BLaER1 (cell line): ENCODE data around the gene IL1RL2.

ENCODE experiments used
- H3K27ac ChIP-seq: shearing (Covaris generic); formaldehyde crosslinking; 2 replicates; pipeline ENCODE4 v1.8.1; 2022
- H3K27me3 ChIP-seq: shearing (Covaris generic); formaldehyde crosslinking; 2 replicates; pipeline ENCODE4 v1.8.1; 2022
- H3K36me3 ChIP-seq: shearing (Covaris generic); formaldehyde crosslinking; 2 replicates; pipeline ENCODE4 v1.8.1; 2022
- H3K4me1 ChIP-seq: shearing (Covaris generic); formaldehyde crosslinking; 2 replicates; pipeline ENCODE4 v1.8.1; 2022
- H3K4me2 ChIP-seq: shearing (Covaris generic); formaldehyde crosslinking; 2 replicates; pipeline ENCODE4 v1.8.1; 2022
- H3K4me3 ChIP-seq: shearing (Covaris generic); formaldehyde crosslinking; 2 replicates; pipeline ENCODE4 v1.8.1; 2022
- H3K9ac ChIP-seq: shearing (Covaris generic); formaldehyde crosslinking; 2 replicates; pipeline ENCODE4 v1.8.1; 2022
- H3K9me3 ChIP-seq: shearing (Covaris generic); formaldehyde crosslinking; 2 replicates; pipeline ENCODE4 v1.8.1; 2022
- H4K20me1 ChIP-seq: shearing (Covaris generic); formaldehyde crosslinking; 2 replicates; pipeline ENCODE4 v1.8.1; 2022
- Cebpa-rat ChIP-seq: shearing (Covaris generic); IDR thresholded peaks from 2 replicates; pipeline ENCODE4 v1.8.1; 2022

The IL1RL2 gene

GRCh38 chr2:102144128-102144527 lies 42.7 kb upstream of the IL1RL2 start:
- H3K27ac ChIP-seq: no peak overlapping the region
- peaks cover 86% of the 10 kb centered on the region for H3K9me3 ChIP-seq
- no peak overlapping the region for H3K9ac ChIP-seq
- TF ChIP-seq Cebpa-rat: no peak
- no peaks in the 10 kb centered on the region for H4K20me1 ChIP-seq
- H3K4me2 ChIP-seq: no peak overlapping the region
- no peaks in the 10 kb centered on the region for H3K36me3 ChIP-seq
- no peaks in the 10 kb centered on the region for H3K27me3 ChIP-seq
- no peak overlapping the region for H3K4me3 ChIP-seq
- H3K4me1 ChIP-seq: peaks cover 5% of the 10 kb centered on the region

DNA sequence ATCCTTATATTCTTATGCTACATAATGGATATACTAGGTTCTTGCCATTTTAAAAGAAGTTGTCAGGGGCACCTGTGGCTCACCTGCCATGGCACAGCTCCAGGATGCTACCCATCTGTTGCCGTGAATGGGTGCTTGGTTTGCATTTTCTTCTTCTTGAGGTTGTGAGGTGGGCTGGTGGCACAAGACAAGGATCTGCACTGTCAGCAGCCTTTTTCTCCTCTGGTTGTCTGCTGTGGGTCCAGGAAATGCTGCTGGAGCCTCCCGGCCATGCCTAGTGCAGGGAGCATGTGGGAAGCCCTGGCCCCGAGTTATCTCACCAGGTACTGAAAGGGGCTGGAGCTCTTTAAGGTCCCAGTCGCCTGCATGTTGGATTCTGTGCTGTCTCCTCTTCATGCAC lies 41.7 kb upstream of the IL1RL2 start:
- H3K9me3 ChIP-seq: peaks cover 92% of the 10 kb centered on the region
- H3K27me3 ChIP-seq: no peaks in the 10 kb centered on the region
- H3K4me3 ChIP-seq: no peak overlapping the region; the same call in 1 of the 2 replicates
- H3K9ac ChIP-seq: no peak overlapping the region
- H3K4me1 ChIP-seq: no peaks in the 10 kb centered on the region
- H3K4me2 ChIP-seq: no peak overlapping the region
- H3K36me3 ChIP-seq: no peaks in the 10 kb centered on the region
- no peak for TF ChIP-seq Cebpa-rat
- no peaks in the 10 kb centered on the region for H4K20me1 ChIP-seq
- no peak overlapping the region for H3K27ac ChIP-seq

- Histone ChIP-seq H3K9ac (no peak overlapping the region), H3K4me3 (no peak overlapping the region), H3K27ac (no peak overlapping the region), H3K36me3 (no peaks in the 10 kb centered on the region), H3K9me3 (peaks cover 97% of the 10 kb centered on the region), H4K20me1 (no peaks in the 10 kb centered on the region), H3K4me1 (no peaks in the 10 kb centered on the region), H3K4me2 (no peak overlapping the region), H3K27me3 (no peaks in the 10 kb centered on the region)
- no peak for TF ChIP-seq Cebpa-rat
Measured at GRCh38 chr2:102145934-102146333, 40.9 kb upstream of the IL1RL2 start.

DNA sequence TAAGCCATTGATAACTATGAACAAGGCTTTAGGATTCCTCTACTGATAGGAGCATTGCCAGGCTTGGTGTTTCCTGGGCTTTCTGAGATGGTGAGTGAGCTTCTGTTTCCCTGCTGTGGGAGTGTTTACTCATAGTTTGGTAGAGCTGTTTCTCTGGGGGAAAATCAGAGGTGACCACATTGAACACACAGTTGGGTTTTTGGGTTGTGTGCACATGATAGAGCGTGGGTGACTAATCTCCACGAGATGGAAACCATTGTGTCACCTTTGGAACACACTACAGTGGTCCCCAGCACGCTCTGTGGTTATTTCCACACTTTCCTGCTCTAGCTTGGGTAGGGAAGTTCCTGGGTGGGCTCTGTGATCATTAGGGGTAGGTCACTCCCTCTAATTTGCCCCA lies 38.9 kb upstream of the IL1RL2 start:
- Histone ChIP-seq H4K20me1 (no peaks in the 10 kb centered on the region), H3K27me3 (no peaks in the 10 kb centered on the region), H3K4me2 (no peak overlapping the region), H3K27ac (no peak overlapping the region), H3K9me3 (peaks cover 77% of the 10 kb centered on the region), H3K36me3 (no peaks in the 10 kb centered on the region), H3K4me3 (no peak overlapping the region), H3K9ac (no peak overlapping the region), H3K4me1 (no peaks in the 10 kb centered on the region)
- TF ChIP-seq Cebpa-rat: no peak

DNA sequence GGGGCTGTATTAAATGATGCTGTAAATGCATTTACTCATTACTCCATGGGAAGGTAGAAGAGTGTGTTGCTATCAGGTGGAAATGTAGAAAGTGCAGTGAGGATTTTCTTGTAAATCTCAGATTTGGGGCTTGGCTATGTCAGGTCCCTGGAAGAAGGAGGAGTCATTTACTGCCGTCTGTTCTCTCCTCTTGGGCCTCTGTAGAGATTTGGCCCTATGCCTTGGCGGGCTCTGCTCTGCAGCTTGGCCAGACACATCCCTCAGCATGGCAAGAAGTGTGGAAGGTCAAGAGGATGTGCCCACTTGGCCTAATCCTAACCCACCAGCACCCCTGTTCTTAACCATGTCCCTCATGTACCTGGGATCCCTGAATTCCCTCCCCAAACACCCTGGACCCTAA lies 37.6 kb upstream of the IL1RL2 start:
- Histone ChIP-seq H3K36me3 (no peaks in the 10 kb centered on the region), H3K9ac (no peak overlapping the region), H3K27ac (no peak overlapping the region), H3K4me2 (no peak overlapping the region), H3K9me3 (peaks cover 64% of the 10 kb centered on the region), H3K4me3 (no peak overlapping the region), H4K20me1 (no peaks in the 10 kb centered on the region), H3K4me1 (no peaks in the 10 kb centered on the region), H3K27me3 (no peaks in the 10 kb centered on the region)
- no peak for TF ChIP-seq Cebpa-rat

DNA sequence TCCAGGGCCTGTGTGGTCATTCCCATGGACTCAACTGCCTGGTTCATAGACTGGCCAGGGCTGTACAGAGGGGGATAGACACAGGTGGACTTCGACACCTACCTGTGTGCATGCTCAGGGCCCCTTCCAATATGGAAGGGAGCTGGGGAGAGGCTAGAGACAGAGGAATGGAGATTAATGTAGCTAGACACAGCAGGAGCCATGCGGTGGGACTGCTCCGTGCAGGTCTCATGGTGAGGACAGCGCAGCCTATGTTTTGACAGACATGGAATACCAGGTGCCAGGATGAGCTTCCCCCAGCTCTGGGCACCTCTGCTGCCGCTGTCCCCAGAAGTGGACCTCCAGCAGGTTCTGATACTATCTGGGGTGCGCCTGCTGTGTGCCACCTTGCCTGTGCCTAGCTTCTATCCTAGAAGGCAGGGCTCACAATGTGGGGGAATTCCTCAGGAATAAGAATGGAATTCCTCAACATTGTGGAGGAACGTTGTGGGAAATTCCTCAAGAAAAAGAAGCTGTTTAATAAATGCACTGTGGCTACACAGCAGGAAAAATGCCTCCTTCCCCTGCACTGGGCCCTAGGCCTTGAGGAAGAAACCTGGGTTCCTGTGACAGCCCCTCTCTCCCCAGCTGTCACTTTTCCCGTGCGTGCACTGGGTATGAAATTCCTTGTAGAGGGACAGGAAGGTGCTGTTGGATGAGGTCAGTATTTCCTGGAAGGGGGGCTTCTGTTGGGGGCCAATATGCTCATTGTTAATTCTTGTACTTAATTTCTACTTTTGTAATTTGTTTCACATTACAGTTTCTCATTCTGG lies 37.0 kb upstream of the IL1RL2 start:
- Histone ChIP-seq H4K20me1 (no peaks in the 10 kb centered on the region), H3K36me3 (no peaks in the 10 kb centered on the region), H3K27ac (no peak overlapping the region), H3K4me1 (no peaks in the 10 kb centered on the region), H3K9me3 (peaks cover 58% of the 10 kb centered on the region), H3K4me3 (no peak overlapping the region), H3K27me3 (no peaks in the 10 kb centered on the region), H3K9ac (no peak overlapping the region), H3K4me2 (no peak overlapping the region)
- no peak for TF ChIP-seq Cebpa-rat

- H3K9me3 ChIP-seq: peaks cover 13% of the 10 kb centered on the region
- no peak for TF ChIP-seq Cebpa-rat
- no peaks in the 10 kb centered on the region for H3K4me1 ChIP-seq
- H3K36me3 ChIP-seq: no peaks in the 10 kb centered on the region
- no peaks in the 10 kb centered on the region for H4K20me1 ChIP-seq
- H3K4me2 ChIP-seq: no peak overlapping the region
- no peaks in the 10 kb centered on the region for H3K27me3 ChIP-seq
- no peak overlapping the region for H3K27ac ChIP-seq
- H3K9ac ChIP-seq: no peak overlapping the region
- no peak overlapping the region for H3K4me3 ChIP-seq
Measured at GRCh38 chr2:102154364-102154763, 32.5 kb upstream of the IL1RL2 start.

DNA sequence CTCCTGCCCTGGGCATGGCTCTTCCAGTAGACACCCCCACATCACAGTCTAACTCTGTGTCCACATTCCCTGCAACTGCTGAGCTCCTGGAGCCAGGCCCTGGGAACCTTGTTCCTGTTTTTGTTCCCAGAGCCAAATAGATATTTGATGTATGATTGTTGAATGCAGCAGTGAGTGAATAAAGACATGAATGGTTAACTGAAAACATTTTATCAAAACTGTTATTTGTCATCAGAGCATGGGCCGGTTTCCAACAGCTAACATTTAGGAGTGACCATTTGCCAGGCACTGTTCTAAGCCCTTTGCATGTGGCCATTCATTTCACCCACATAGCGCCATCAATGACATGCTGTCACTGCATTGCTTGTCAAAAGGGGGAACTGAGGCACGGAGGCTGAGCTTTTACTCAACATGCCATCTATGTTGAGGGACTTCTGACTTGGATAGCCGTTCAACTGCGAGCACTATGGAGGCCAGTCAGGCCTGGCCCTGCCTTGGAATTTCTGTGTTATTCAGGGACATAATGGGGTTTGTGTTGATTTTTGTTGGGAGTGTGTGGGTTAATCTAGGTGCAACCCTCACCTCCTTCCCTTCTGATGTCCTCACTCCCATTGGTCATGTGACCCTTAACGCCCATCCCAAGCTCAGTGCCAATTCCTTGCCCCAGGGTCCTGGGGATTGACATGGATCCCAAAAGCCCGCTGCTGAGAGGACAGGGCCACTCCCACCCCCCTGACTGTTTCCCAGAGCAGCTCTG lies 31.7 kb upstream of the IL1RL2 start:
- no peaks in the 10 kb centered on the region for H3K36me3 ChIP-seq
- no peak overlapping the region for H3K9ac ChIP-seq
- H4K20me1 ChIP-seq: no peaks in the 10 kb centered on the region
- H3K4me3 ChIP-seq: no peak overlapping the region
- no peak for TF ChIP-seq Cebpa-rat
- no peak overlapping the region for H3K27ac ChIP-seq
- no peak overlapping the region for H3K4me2 ChIP-seq
- peaks cover 5% of the 10 kb centered on the region for H3K9me3 ChIP-seq
- no peaks in the 10 kb centered on the region for H3K4me1 ChIP-seq
- no peaks in the 10 kb centered on the region for H3K27me3 ChIP-seq

DNA sequence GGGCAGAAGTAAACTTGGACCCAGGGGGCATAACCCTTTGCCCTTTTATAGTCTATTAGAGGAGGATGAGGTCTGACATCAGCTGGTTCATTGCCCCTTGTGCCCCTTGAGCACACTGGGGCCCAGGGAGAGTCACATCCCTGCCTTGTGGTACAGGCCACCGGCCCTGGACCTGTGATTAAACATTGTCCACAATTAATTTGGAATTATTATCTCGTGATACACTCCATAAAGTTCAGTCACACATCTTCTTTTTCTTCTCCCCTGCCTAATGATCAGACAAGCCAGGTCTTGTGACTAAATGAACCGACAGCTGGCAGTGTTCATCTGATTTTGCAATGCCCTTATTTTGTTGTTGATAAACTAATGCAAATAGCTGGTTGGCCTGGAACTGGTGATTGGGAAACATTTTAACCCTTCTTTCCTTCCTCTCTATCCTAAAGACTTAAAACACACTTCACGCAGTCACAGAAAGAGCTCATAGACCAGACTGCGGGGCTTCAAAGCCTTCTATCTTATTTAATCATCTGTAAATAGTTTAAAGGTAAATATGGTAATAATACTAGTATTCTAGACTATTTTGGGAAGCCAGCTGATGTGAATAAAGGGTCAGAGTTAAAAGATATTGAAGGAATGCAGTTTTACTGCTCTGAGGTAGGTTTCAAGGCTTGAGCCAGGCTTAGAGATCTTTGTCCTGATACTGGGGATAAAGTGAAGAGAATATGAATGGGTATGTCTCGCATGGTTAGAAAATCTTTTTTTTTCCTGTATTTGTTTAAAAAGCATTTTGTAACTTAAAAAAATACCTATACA lies 30.9 kb upstream of the IL1RL2 start:
- TF ChIP-seq Cebpa-rat: no peak
- no peak overlapping the region for H3K4me2 ChIP-seq

More for the DNA sequence above, 30.9 kb upstream of the IL1RL2 start:
- no peaks in the 10 kb centered on the region for H3K9me3 ChIP-seq
- H3K36me3 ChIP-seq: no peaks in the 10 kb centered on the region
- H3K4me1 ChIP-seq: no peaks in the 10 kb centered on the region
- H3K27me3 ChIP-seq: no peaks in the 10 kb centered on the region
- no peaks in the 10 kb centered on the region for H4K20me1 ChIP-seq
- no peak overlapping the region for H3K4me3 ChIP-seq
- H3K27ac ChIP-seq: no peak overlapping the region
- H3K9ac ChIP-seq: no peak overlapping the region
